DMS53 treated with DMSO at 0.1 percent for 48 hours (cell line): Measurements from ENCODE around the gene ACAD9.
A peak's percentile ranks its signal among the peaks of the same experiment; 100 is the strongest.
"Not testable (repeated sequence)": the region's sequence is repeated elsewhere in the genome, so short reads cannot be mapped to it uniquely, and the experiment has no call there.

Experiments
- DNase-seq: peaks from one replicate; lab custom pipeline; 2025; ENCODE audit not compliant: unreplicated experiment; lab: John Stamatoyannopoulos, UW

ACAD9 gene

GRCh38 chr3:128879125-128879969 lies at the start of gene ACAD9:
ACAD9 (plus strand) TSS chr3:128879620; CDS start chr3:128879692, 72 bp downstream.
- DNase-seq, result peak; percentile 75

GRCh38 chr3:128829925-128830625 lies 49.3 kb upstream of the ACAD9 start:
- not testable (repeated sequence) for DNase-seq

- not testable (repeated sequence) for DNase-seq
Measured at GRCh38 chr3:128830762-128831161, 48.7 kb upstream of the ACAD9 start.

- not testable (repeated sequence) for DNase-seq
Measured at GRCh38 chr3:128832979-128833378, 46.4 kb upstream of the ACAD9 start.

GRCh38 chr3:128835096-128835495 lies 44.3 kb upstream of the ACAD9 start:
- no peak for DNase-seq

GRCh38 chr3:128841926-128842920 lies 37.2 kb upstream of the ACAD9 start:
- DNase-seq, result no peak

GRCh38 chr3:128844502-128844901 lies 34.9 kb upstream of the ACAD9 start:
- DNase-seq, result no peak

- DNase-seq, result no peak
Measured at GRCh38 chr3:128845119-128845777, 34.2 kb upstream of the ACAD9 start.

- peak; percentile 59 for DNase-seq
Measured at GRCh38 chr3:128845778-128846485, 33.5 kb upstream of the ACAD9 start.

GRCh38 chr3:128846486-128846891 lies 32.9 kb upstream of the ACAD9 start:
- DNase-seq, result no peak

GRCh38 chr3:128847666-128848370 lies 31.6 kb upstream of the ACAD9 start:
- DNase-seq, result no peak

GRCh38 chr3:128848936-128849335 lies 30.5 kb upstream of the ACAD9 start:
- DNase-seq, result no peak

GRCh38 chr3:128849911-128850455 lies 29.4 kb upstream of the ACAD9 start:
- no peak for DNase-seq

GRCh38 chr3:128850544-128850943 lies 28.9 kb upstream of the ACAD9 start:
- no peak for DNase-seq

GRCh38 chr3:128851601-128852000 lies 27.8 kb upstream of the ACAD9 start:
- DNase-seq, result no peak

- no peak for DNase-seq
Measured at GRCh38 chr3:128853826-128854225, 25.6 kb upstream of the ACAD9 start.

- no peak for DNase-seq
Measured at GRCh38 chr3:128854475-128854874, 24.9 kb upstream of the ACAD9 start.

GRCh38 chr3:128855569-128855968 lies 23.9 kb upstream of the ACAD9 start:
- DNase-seq, result no peak

- DNase-seq, result no peak
Measured at GRCh38 chr3:128858167-128858566, 21.3 kb upstream of the ACAD9 start.
